Fibroblast of gingiva (primary cell): ENCODE data around the gene TIGD4.

Experiments
- DNase-seq: peaks from one replicate; pipeline ENCODE4 v3.0.0-alpha.2; 2011; ENCODE audit warnings: low read depth

Gene TIGD4

GRCh38 chr4:152779513-152780266, at the start of gene TIGD4, which contains the start of gene ARFIP1:
Gene TIGD4, minus strand, starts transcription at chr4:152779730. Its CDS starts 8,726 bp downstream, at chr4:152771004.
Gene ARFIP1, plus strand, starts transcription at chr4:152779954. Its CDS starts 49,680 bp downstream, at chr4:152829634.
- DNase-seq = peak; percentile 98

- no peak for DNase-seq
Observed at GRCh38 chr4:152828122-152828521, 48.6 kb upstream of the TIGD4 start.

- peak; percentile 69 for DNase-seq
Observed at GRCh38 chr4:152825336-152825735, 45.8 kb upstream of the TIGD4 start.

- DNase-seq = no peak
Observed at GRCh38 chr4:152824561-152824960, 45.0 kb upstream of the TIGD4 start.

GRCh38 chr4:152822323-152822722, 42.8 kb upstream of the TIGD4 start:
- DNase-seq = no peak

- no peak for DNase-seq
Observed at GRCh38 chr4:152820073-152820472, 40.5 kb upstream of the TIGD4 start.

GRCh38 chr4:152819026-152819645, 39.6 kb upstream of the TIGD4 start:
- no peak for DNase-seq

GRCh38 chr4:152817331-152817730, 37.8 kb upstream of the TIGD4 start:
- peak; percentile 35 for DNase-seq

- peak; percentile 79 for DNase-seq
Observed at GRCh38 chr4:152815078-152815477, 35.5 kb upstream of the TIGD4 start.

GRCh38 chr4:152810715-152811287, 31.3 kb upstream of the TIGD4 start:
- DNase-seq = no peak

GRCh38 chr4:152808670-152809069, 29.1 kb upstream of the TIGD4 start:
- DNase-seq = no peak

- DNase-seq = peak; percentile 51
Observed at GRCh38 chr4:152807294-152807829, 27.8 kb upstream of the TIGD4 start.

- peak; percentile 69 for DNase-seq
Observed at GRCh38 chr4:152806501-152807125, 27.1 kb upstream of the TIGD4 start.

- no peak for DNase-seq
Observed at GRCh38 chr4:152805818-152806217, 26.3 kb upstream of the TIGD4 start.

GRCh38 chr4:152805071-152805650, 25.6 kb upstream of the TIGD4 start:
- DNase-seq = no peak

- DNase-seq = no peak
Observed at GRCh38 chr4:152803541-152803940, 24.0 kb upstream of the TIGD4 start.

- DNase-seq = no peak
Observed at GRCh38 chr4:152795891-152796290, 16.4 kb upstream of the TIGD4 start.

GRCh38 chr4:152786627-152787026, 7.1 kb upstream of the TIGD4 start:
- DNase-seq = no peak

GRCh38 chr4:152785639-152786615, 6.4 kb upstream of the TIGD4 start:
- peak; percentile 45 for DNase-seq

GRCh38 chr4:152784490-152785350, 5.2 kb upstream of the TIGD4 start:
- peak; percentile 83 for DNase-seq
